OCI-LY7 (cell line): ENCODE data around the gene CRHR1. TPM values are rescaled to one million over a fixed set of nuclear protein-coding genes. Genes with fewer than 3 reads are reported as not detected.

Experiments
- BruUV-seq: library from RNA; stranded (reverse); fragments of 400-500 nt; replicated peaks from 2 replicates; lab custom pipeline; 2021; lab: Mats Ljungman, UMichigan
- CTCF ChIA-PET: fragments of 300-600 bp; sonication (Branson Sonifier 250); formaldehyde crosslinking; loops from one replicate; lab custom pipeline; 2022; ENCODE audit warnings: antibody characterized with exemption; ENCODE audit not compliant: unreplicated experiment; lab: Charles Lee
- POLR2A ChIA-PET: fragments of 300-600 bp; sonication (Branson Sonifier 250); formaldehyde crosslinking; loops from one replicate; lab custom pipeline; 2022; ENCODE audit warnings: antibody characterized with exemption; lab: Charles Lee
- DNase-seq: peaks from one replicate; pipeline ENCODE4 v3.0.0-alpha.2; 2015; ENCODE audit warnings: low spot score
- H2AFZ ChIP-seq: fragments of 200-600 bp; sonication (generic), shearing (Covaris generic); 2 replicates; pipeline ENCODE4 v1.6.1; 2014; ENCODE audit warnings: mild to moderate bottlenecking, antibody characterized with exemption, low read length, moderate library complexity
- H3K27ac ChIP-seq: fragments of 200-600 bp; sonication (generic); 2 replicates; pipeline ENCODE4 v1.5.1; 2014; ENCODE audit warnings: mixed run types, low read depth, mild to moderate bottlenecking, moderate library complexity, low read length, inconsistent platforms; ENCODE audit not compliant: poor library complexity, severe bottlenecking
- H3K36me3 ChIP-seq: fragments of 200-600 bp; sonication (generic); 2 replicates; pipeline ENCODE4 v1.6.1; 2014; ENCODE audit warnings: mild to moderate bottlenecking, antibody characterized with exemption, low read length, moderate library complexity, mixed read lengths; ENCODE audit not compliant: insufficient read depth
- H3K4me1 ChIP-seq: fragments of 200-600 bp; sonication (generic); 2 replicates; pipeline ENCODE4 v1.5.1; 2014; ENCODE audit warnings: mild to moderate bottlenecking, low read length; ENCODE audit not compliant: insufficient read depth, poor library complexity, severe bottlenecking
- H3K4me2 ChIP-seq: fragments of 200-600 bp; sonication (generic); 2 replicates; pipeline ENCODE4 v1.6.1; 2014; ENCODE audit warnings: mild to moderate bottlenecking, low read length
- H3K4me3 ChIP-seq: fragments of 200-600 bp; sonication (generic); 2 replicates; pipeline ENCODE4 v1.5.1; 2014; ENCODE audit warnings: mild to moderate bottlenecking, low read depth, low read length; ENCODE audit not compliant: poor library complexity, severe bottlenecking
- H3K79me2 ChIP-seq: fragments of 200-600 bp; sonication (generic); 2 replicates; pipeline ENCODE4 v1.6.1; 2016; ENCODE audit warnings: low read depth, mild to moderate bottlenecking, low read length, moderate library complexity, mixed read lengths; ENCODE audit not compliant: insufficient read depth
- H3K9me2 ChIP-seq: fragments of 200-600 bp; sonication (generic); 2 replicates; pipeline ENCODE4 v1.6.1; 2016; ENCODE audit warnings: mild to moderate bottlenecking, low read length, mixed read lengths; ENCODE audit not compliant: insufficient read depth
- H3K9me3 ChIP-seq: fragments of 200-600 bp; sonication (generic); 2 replicates; pipeline ENCODE4 v1.6.1; 2014; ENCODE audit warnings: mild to moderate bottlenecking, mixed run types, low read length, mixed read lengths
- H4K20me1 ChIP-seq: fragments of 200-600 bp; sonication (generic); 2 replicates; pipeline ENCODE4 v1.6.1; 2014; ENCODE audit warnings: mild to moderate bottlenecking, antibody characterized with exemption, low read length, moderate library complexity, mixed read lengths; ENCODE audit not compliant: insufficient read depth
- CTCF ChIP-seq: fragments of 200-600 bp; sonication (generic); conservative IDR thresholded peaks from 2 replicates; pipeline ENCODE4 v1.5.1; 2014; ENCODE audit warnings: mild to moderate bottlenecking, antibody characterized with exemption, low read length, moderate library complexity, mixed read lengths
- EZH2phosphoT487 ChIP-seq: fragments of 200-600 bp; sonication (generic); IDR thresholded peaks from 2 replicates; pipeline ENCODE4 v1.6.1; 2018; ENCODE audit warnings: low read depth, borderline replicate concordance, mild to moderate bottlenecking, mixed run types, antibody characterized with exemption, low read length, moderate library complexity, mixed read lengths
- intact Hi-C: fragments of 100-400 bp; cut with micrococcal nuclease; formaldehyde crosslinking; loops from one replicate; pipeline ENCODE4 v1.10.0; 2022; ENCODE audit not compliant: unreplicated experiment
- total RNA-seq, 2 experiments: library from RNA; depleted of rRNA in 1 of 2; stranded (reverse); fragments of >200 nt in 1 of 2; shearing (Covaris generic) in 1 of 2; gene quantifications; 2 replicates each; pipeline ENCODE4 v1.2.3, GENCODE V29; 2014 to 2022

The CRHR1 gene
- total RNA-seq, 2 experiments from 2014 or later = not detected

DNA sequence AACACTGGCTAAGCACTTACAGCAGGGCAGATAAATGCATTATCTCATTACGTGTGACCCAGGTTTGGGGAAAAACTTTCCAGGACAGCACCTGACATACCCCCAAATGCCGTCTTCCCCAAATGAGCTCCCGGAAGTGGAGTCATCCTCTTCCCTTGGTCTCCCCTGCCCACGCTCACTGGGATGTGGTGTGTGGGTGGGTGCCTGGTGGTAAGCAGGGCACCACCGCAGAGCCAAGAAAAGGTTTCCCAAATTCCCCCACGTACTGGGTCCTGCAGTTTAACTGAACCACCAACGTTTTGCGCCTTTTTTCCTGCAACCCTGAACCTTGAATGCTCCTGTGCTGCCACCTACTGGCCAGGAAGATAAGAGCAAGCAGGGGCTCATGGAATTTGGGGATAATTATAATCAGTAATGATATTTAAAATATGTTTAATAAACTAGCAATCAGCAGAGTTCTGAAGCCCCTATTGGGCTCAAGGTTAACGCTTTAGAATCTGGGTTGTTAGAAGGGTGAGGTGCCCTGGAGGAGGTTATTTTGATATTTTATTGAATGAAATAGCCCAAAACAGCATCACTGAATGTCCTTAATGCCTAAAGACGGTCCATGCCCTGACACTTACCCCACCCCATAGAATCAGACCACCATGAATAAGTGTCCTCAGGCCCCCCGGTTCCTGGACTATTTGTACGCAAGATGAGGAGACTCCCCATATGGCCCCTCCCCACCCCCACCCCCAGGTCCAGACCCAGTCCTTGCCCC is 68.6 kb downstream of the CRHR1 start:
- no TSS peak for BruUV-seq
- H3K4me2 ChIP-seq = no peak overlapping the region
- H2AFZ ChIP-seq = no peak overlapping the region

GRCh38 chr17:45854209-45854608 is 70.1 kb downstream of the CRHR1 start:
- no peak for DNase-seq
- no TSS peak for BruUV-seq
- Histone ChIP-seq H3K79me2 (no peaks in the 10 kb centered on the region), H3K27ac (no peak overlapping the region), H3K4me3 (no peak overlapping the region), H3K9me2 (no peaks in the 10 kb centered on the region), H4K20me1 (no peaks in the 10 kb centered on the region), H2AFZ (no peak overlapping the region), H3K36me3 (no peaks in the 10 kb centered on the region), H3K4me1 (no peaks in the 10 kb centered on the region), H3K4me2 (no peak overlapping the region), H3K9me3 (no peaks in the 10 kb centered on the region)
- ChIA-PET CTCF (interaction anchor here (1.3 kb wide), 1 partner anchor 38 kb away, joined by 3 read pairs; no protein-coding TSS in a partner anchor), POLR2A (no interaction called here)
- intact Hi-C loops = loop anchor here (2.0 kb wide), 1 partner anchor 207 kb away; no protein-coding TSS in a partner anchor
- no peak for TF ChIP-seq EZH2phosphoT487
- no peak for TF ChIP-seq CTCF

More for the DNA sequence above, 68.6 kb downstream of the CRHR1 start:
- H3K4me3 ChIP-seq = no peak overlapping the region
- DNase-seq = peak; percentile 63
- TF ChIP-seq EZH2phosphoT487 (no peak), CTCF (peak; percentile 98)
- no peaks in the 10 kb centered on the region for H3K79me2 ChIP-seq
- CTCF ChIA-PET = interaction anchor here (0.8 kb wide), 1 partner anchor 213 kb away, joined by 3 read pairs; no protein-coding TSS in a partner anchor
- no peaks in the 10 kb centered on the region for H4K20me1 ChIP-seq
- no peaks in the 10 kb centered on the region for H3K4me1 ChIP-seq
- intact Hi-C loops = no loop called here
- H3K9me2 ChIP-seq = no peaks in the 10 kb centered on the region
- H3K27ac ChIP-seq = no peak overlapping the region
- H3K36me3 ChIP-seq = no peaks in the 10 kb centered on the region
- POLR2A ChIA-PET = no interaction called here
- no peaks in the 10 kb centered on the region for H3K9me3 ChIP-seq
